Measurements from ENCODE around the gene LGR4. TPM values are rescaled to one million over a fixed set of nuclear protein-coding genes. Genes with fewer than 3 reads are reported as not detected.

LGR4 gene
- polyA plus RNA-seq, 4 donors: 45.8 to 159 (median 135) TPM

Other genes with a start within 250 kb of the LGR4 start
- gene CCDC34, start 109.6 kb downstream of the LGR4 start, polyA plus RNA-seq (ENCODE audit: insufficient read length in 4 of 4): 10 to 100 TPM; 22.2 to 31.7 (median 25.6) TPM
- 10 to 100 TPM; 19.4 to 30.9 (median 26.3) TPM for gene LIN7C, start 34.0 kb upstream of the LGR4 start, polyA plus RNA-seq (ENCODE audit: insufficient read length in 4 of 4)
- 1 to 10 TPM in 3 of 4 donors, under 1 TPM in 1; 0.16 to 1.5 (median 1.4) TPM for gene BDNF, start 227.7 kb upstream of the LGR4 start, polyA plus RNA-seq (ENCODE audit: insufficient read length in 4 of 4)